GM21786 (cell line): ENCODE data around the gene SKIDA1.

Experiments
- ATAC-seq: cut with Tn5 transposase; IDR thresholded peaks from one replicate; pipeline ENCODE4 v1.9.1; 2021; ENCODE audit not compliant: unreplicated experiment

The SKIDA1 gene

GRCh38 chr10:21529032-21529910, 3.8 kb upstream of the SKIDA1 start:
- ATAC-seq = no peak

GRCh38 chr10:21528236-21529031, 3.0 kb upstream of the SKIDA1 start:
- no peak for ATAC-seq

GRCh38 chr10:21527598-21528235, 2.2 kb upstream of the SKIDA1 start:
- no peak for ATAC-seq

GRCh38 chr10:21526860-21527597, 1.5 kb upstream of the SKIDA1 start:
- no peak for ATAC-seq

- peak; percentile 26 for ATAC-seq
Observed at GRCh38 chr10:21526188-21526859, 842 bp upstream of the SKIDA1 start.

GRCh38 chr10:21524526-21525366, 736 bp downstream of the SKIDA1 start:
- ATAC-seq = no peak

- no peak for ATAC-seq
Observed at GRCh38 chr10:21524131-21524525, 1.4 kb downstream of the SKIDA1 start.

GRCh38 chr10:21523557-21524008, 1.9 kb downstream of the SKIDA1 start:
- ATAC-seq = no peak

GRCh38 chr10:21522631-21523406, 2.7 kb downstream of the SKIDA1 start:
- ATAC-seq = no peak

- no peak for ATAC-seq
Observed at GRCh38 chr10:21521751-21522533, 3.5 kb downstream of the SKIDA1 start.

GRCh38 chr10:21520949-21521348, 4.5 kb downstream of the SKIDA1 start:
- no peak for ATAC-seq

GRCh38 chr10:21520509-21520908, 5.0 kb downstream of the SKIDA1 start:
- ATAC-seq = no peak

- ATAC-seq = peak; percentile 41
Observed at GRCh38 chr10:21519941-21520436, 5.5 kb downstream of the SKIDA1 start.

GRCh38 chr10:21519397-21519933, 6.0 kb downstream of the SKIDA1 start:
- no peak for ATAC-seq

- ATAC-seq = no peak
Observed at GRCh38 chr10:21518641-21519396, 6.7 kb downstream of the SKIDA1 start.

- ATAC-seq = no peak
Observed at GRCh38 chr10:21518149-21518640, 7.3 kb downstream of the SKIDA1 start.
